ENCODE data around the gene MAP4K1.
"Not testable (repeated sequence)": the region's sequence is repeated elsewhere in the genome, so short reads cannot be mapped to it uniquely, and the experiment has no call there.

MAP4K1 gene

GRCh38 chr19:38618590-38619360 is 1.0 kb upstream of the MAP4K1 start, which contains the start of gene EIF3K:
EIF3K (plus strand) TSS chr19:38619188; CDS start chr19:38619269, 81 bp downstream.
- peak within 1 kb of the TSS; percentile 63 for H3K27ac ChIP-seq (ENCODE audit: low read depth, low read length, severe bottlenecking)
- peaks cover 32% of the 10 kb centered on the region for H3K36me3 ChIP-seq (ENCODE audit: control insufficient read depth, insufficient read depth, low read length)
- 4% methylated on average over 61 to 64 of the region's 64 CpGs for WGBS, 2 experiments (ENCODE audit: insufficient coverage in 2 of 2)
- H3K4me3 ChIP-seq (ENCODE audit: extremely low read depth, insufficient read depth, low read length, poor library complexity, severe bottlenecking): peak within 1 kb of the TSS; percentile 96
- peaks cover 7% of the 10 kb centered on the region for H3K4me1 ChIP-seq (ENCODE audit: control insufficient read depth, insufficient read depth, low read length, poor library complexity, severe bottlenecking)
- no peaks in the 10 kb centered on the region for H3K9me3 ChIP-seq (ENCODE audit: control insufficient read depth, low read length)

DNA sequence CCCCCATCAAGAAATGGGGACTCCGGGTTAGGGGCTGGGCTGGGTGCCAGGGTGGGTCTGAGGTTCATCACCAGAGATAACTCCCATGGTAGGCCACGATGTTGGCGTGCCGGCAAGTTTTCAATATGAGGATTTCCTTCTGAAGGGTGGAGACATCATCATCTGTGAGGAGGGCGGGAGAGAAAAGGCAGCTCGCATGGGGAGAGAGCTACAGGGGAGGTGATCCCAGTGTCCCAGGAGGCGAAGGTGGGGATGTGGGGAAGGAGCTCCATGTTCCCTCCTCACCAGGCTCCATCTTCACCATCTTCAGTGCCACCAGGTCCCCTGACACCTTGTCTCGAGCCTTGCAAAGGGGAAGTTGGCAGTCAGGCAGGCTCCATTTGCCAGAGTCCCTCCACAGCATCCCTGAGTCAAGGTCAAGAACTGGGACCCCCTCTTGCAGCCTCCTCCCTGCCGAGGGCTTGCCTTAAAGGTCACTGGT is 430 bp downstream of the MAP4K1 start:
- Histone ChIP-seq H3K36me3 (ENCODE audit: control insufficient read depth, insufficient read depth, low read length) (peaks cover 22% of the 10 kb centered on the region), H3K9me3 (ENCODE audit: control insufficient read depth, low read length) (no peaks in the 10 kb centered on the region), H3K27ac (ENCODE audit: low read depth, low read length, severe bottlenecking) (no peak overlapping the region), H3K4me3 (ENCODE audit: extremely low read depth, insufficient read depth, low read length, poor library complexity, severe bottlenecking) (no peak overlapping the region), H3K4me1 (ENCODE audit: control insufficient read depth, insufficient read depth, low read length, poor library complexity, severe bottlenecking) (peaks cover 7% of the 10 kb centered on the region)
- 99 to 100% methylated on average over 3 to 6 of the region's 9 CpGs for WGBS, 2 experiments (ENCODE audit: insufficient coverage in 2 of 2)

DNA sequence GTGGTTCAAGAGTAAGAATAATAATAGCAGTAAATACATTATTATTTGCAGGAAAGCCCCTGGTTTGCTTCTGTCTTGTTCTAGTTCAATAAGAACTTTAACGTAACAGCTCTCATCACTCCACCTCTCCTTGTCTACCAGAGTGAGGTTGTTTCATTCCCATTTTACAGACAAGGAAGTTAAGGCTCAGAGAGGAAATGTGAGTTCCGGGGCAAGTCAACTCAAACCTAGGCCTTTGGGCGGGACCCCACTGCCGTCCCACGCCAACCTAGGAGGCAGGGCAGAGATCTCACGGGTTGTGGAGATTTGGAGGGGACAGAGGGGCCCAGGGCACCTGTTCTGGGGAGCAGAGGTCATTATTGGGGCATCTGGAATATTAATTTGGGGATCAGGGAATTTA is 1.5 kb downstream of the MAP4K1 start:
- Histone ChIP-seq H3K9me3 (ENCODE audit: control insufficient read depth, low read length) (no peaks in the 10 kb centered on the region), H3K36me3 (ENCODE audit: control insufficient read depth, insufficient read depth, low read length) (peaks cover 11% of the 10 kb centered on the region), H3K4me3 (ENCODE audit: extremely low read depth, insufficient read depth, low read length, poor library complexity, severe bottlenecking) (no peak overlapping the region), H3K4me1 (ENCODE audit: control insufficient read depth, insufficient read depth, low read length, poor library complexity, severe bottlenecking) (peaks cover 7% of the 10 kb centered on the region), H3K27ac (ENCODE audit: low read depth, low read length, severe bottlenecking) (no peak overlapping the region)
- 95% methylated on average over 5 of the region's 6 CpGs; no CpG with 5 or more reads in 1 of the 2 experiments for WGBS, 2 experiments (ENCODE audit: insufficient coverage in 2 of 2)

- WGBS, 2 experiments (ENCODE audit: insufficient coverage in 2 of 2): 76 to 81% methylated on average over 7 of the region's 7 CpGs
- H3K27ac ChIP-seq (ENCODE audit: low read depth, low read length, severe bottlenecking): no peak overlapping the region
These were observed 2.7 kb downstream of the MAP4K1 start for GRCh38 chr19:38615007-38615581.

DNA sequence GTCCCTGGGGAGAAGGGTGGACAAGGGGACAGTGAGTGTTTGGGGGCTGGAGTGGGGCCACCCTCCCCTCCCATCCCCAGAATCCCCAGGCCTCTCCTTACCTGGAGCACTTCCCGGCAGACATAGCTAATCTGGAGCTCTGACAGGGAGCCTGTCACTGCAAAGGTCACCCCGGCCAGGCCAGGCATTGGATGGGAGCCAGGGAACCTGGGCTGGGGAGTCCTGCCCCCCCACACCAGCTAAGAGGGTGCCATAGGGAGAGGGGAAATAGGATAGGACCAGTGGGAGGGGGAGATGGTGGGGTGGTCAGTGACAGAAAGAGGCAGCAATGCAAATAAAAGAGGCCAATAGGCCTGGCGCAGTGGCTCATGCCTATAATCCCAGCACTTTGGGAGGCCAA is 3.5 kb downstream of the MAP4K1 start:
- Histone ChIP-seq H3K9me3 (ENCODE audit: control insufficient read depth, low read length) (no peaks in the 10 kb centered on the region), H3K4me3 (ENCODE audit: extremely low read depth, insufficient read depth, low read length, poor library complexity, severe bottlenecking) (no peak overlapping the region), H3K27ac (ENCODE audit: low read depth, low read length, severe bottlenecking) (no peak overlapping the region), H3K36me3 (ENCODE audit: control insufficient read depth, insufficient read depth, low read length) (no peaks in the 10 kb centered on the region), H3K4me1 (ENCODE audit: control insufficient read depth, insufficient read depth, low read length, poor library complexity, severe bottlenecking) (peaks cover 7% of the 10 kb centered on the region)
- WGBS, 2 experiments (ENCODE audit: insufficient coverage in 2 of 2): 100% methylated on average over 1 of the region's 3 CpGs; no CpG with 5 or more reads in 1 of the 2 experiments

More at GRCh38 chr19:38615007-38615581, 2.7 kb downstream of the MAP4K1 start:
- Histone ChIP-seq H3K4me3 (ENCODE audit: extremely low read depth, insufficient read depth, low read length, poor library complexity, severe bottlenecking) (no peak overlapping the region), H3K36me3 (ENCODE audit: control insufficient read depth, insufficient read depth, low read length) (no peaks in the 10 kb centered on the region), H3K4me1 (ENCODE audit: control insufficient read depth, insufficient read depth, low read length, poor library complexity, severe bottlenecking) (peaks cover 7% of the 10 kb centered on the region), H3K9me3 (ENCODE audit: control insufficient read depth, low read length) (no peaks in the 10 kb centered on the region)

DNA sequence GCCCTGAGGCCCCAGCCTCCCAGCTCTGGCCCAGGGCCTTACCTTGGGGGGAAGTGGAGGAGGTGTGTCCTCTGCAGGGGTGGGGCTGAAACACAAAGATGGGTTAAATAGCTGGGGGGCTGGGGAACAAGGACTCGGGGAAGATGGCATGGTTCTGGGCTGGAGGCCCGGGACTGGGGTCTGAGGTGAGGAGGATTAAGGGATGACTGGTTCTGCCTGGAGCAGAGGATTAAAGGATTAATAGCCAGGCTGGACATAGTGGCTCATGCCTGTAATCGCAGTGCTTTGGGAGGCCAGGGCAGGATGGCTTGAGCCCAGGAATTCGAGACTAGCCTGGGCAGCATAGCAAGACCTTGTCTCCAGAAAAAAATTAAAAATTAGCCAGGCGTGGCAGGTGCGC is 11.6 kb downstream of the MAP4K1 start:
- Histone ChIP-seq H3K9me3 (ENCODE audit: control insufficient read depth, low read length) (no peaks in the 10 kb centered on the region), H3K4me3 (ENCODE audit: extremely low read depth, insufficient read depth, low read length, poor library complexity, severe bottlenecking) (no peak overlapping the region), H3K36me3 (ENCODE audit: control insufficient read depth, insufficient read depth, low read length) (no peaks in the 10 kb centered on the region), H3K27ac (ENCODE audit: low read depth, low read length, severe bottlenecking) (no peak overlapping the region), H3K4me1 (ENCODE audit: control insufficient read depth, insufficient read depth, low read length, poor library complexity, severe bottlenecking) (no peaks in the 10 kb centered on the region)
- 84 to 92% methylated on average over 6 of the region's 6 CpGs for WGBS, 2 experiments (ENCODE audit: insufficient coverage in 2 of 2)

DNA sequence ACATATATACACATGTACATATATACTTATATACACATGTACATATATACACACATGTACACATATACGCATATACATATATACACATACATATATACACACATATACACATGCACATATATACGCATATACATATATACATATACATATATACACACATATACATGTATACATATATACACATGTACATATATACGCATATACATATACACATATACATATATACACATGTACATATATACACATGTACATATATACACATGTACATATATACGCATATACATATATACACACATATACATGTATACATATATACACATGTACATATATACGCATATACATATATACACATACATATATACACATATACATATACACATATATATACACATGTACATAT is 14.9 kb downstream of the MAP4K1 start:
- not testable (repeated sequence) for H3K27ac ChIP-seq (ENCODE audit: low read depth, low read length, severe bottlenecking); H3K36me3 ChIP-seq (ENCODE audit: control insufficient read depth, insufficient read depth, low read length)
- WGBS, 2 experiments (ENCODE audit: insufficient coverage in 2 of 2): 88 to 100% methylated on average over 2 of the region's 5 CpGs

DNA sequence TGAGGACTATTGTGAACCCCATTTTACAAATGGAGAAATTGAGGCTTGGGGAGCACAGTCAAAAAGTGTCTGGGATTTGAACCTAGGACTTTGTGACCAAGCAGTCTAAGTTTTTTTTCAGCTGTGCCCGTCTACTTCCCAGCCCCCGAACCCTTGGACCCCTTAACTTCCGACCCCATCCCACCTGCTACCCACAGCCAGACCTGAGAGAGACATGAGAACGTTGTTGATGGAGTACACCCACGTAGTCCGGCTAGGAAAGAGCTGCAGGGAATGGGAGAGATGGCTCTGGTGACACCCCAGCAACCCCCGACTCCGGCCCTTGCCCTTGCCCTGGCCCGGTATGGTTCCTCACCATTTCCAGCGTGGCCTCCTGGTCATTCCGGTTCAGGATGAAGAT is 18.0 kb downstream of the MAP4K1 start:
- H3K27ac ChIP-seq (ENCODE audit: low read depth, low read length, severe bottlenecking): no peak overlapping the region
- H3K9me3 ChIP-seq (ENCODE audit: control insufficient read depth, low read length): no peaks in the 10 kb centered on the region
- H3K4me1 ChIP-seq (ENCODE audit: control insufficient read depth, insufficient read depth, low read length, poor library complexity, severe bottlenecking): no peaks in the 10 kb centered on the region
- 83 to 91% methylated on average over 7 to 11 of the region's 11 CpGs for WGBS, 2 experiments (ENCODE audit: insufficient coverage in 2 of 2)
- no peaks in the 10 kb centered on the region for H3K36me3 ChIP-seq (ENCODE audit: control insufficient read depth, insufficient read depth, low read length)
- no peak overlapping the region for H3K4me3 ChIP-seq (ENCODE audit: extremely low read depth, insufficient read depth, low read length, poor library complexity, severe bottlenecking)

More for the DNA sequence above, 14.9 kb downstream of the MAP4K1 start:
- H3K4me3 ChIP-seq (ENCODE audit: extremely low read depth, insufficient read depth, low read length, poor library complexity, severe bottlenecking); H3K4me1 ChIP-seq (ENCODE audit: control insufficient read depth, insufficient read depth, low read length, poor library complexity, severe bottlenecking); H3K9me3 ChIP-seq (ENCODE audit: control insufficient read depth, low read length): not testable (repeated sequence)

DNA sequence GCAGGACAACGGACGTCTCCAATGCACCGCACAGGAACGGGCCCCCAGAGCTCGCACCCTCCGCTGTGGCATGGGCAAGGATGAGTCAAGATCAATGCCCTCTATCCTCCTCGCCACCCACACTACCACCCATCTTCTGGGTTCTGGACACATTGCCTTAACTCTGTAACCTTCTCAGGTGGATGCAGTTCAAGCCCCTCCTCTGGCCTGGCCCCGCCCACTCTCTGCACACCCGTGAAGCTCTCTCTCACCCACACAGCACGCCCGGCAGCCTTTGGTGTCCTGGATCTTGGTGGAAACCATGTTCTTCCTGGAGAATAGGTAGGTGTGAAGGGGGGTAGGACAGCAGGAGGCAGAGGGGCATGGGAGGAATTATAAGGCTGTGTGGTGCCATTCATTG is 20.7 kb downstream of the MAP4K1 start:
- H3K4me1 ChIP-seq (ENCODE audit: control insufficient read depth, insufficient read depth, low read length, poor library complexity, severe bottlenecking): no peaks in the 10 kb centered on the region
- no peak overlapping the region for H3K27ac ChIP-seq (ENCODE audit: low read depth, low read length, severe bottlenecking)
- H3K36me3 ChIP-seq (ENCODE audit: control insufficient read depth, insufficient read depth, low read length): no peaks in the 10 kb centered on the region
- 86 to 97% methylated on average over 6 to 11 of the region's 11 CpGs for WGBS, 2 experiments (ENCODE audit: insufficient coverage in 2 of 2)
- H3K4me3 ChIP-seq (ENCODE audit: extremely low read depth, insufficient read depth, low read length, poor library complexity, severe bottlenecking): no peak overlapping the region
- H3K9me3 ChIP-seq (ENCODE audit: control insufficient read depth, low read length): no peaks in the 10 kb centered on the region

DNA sequence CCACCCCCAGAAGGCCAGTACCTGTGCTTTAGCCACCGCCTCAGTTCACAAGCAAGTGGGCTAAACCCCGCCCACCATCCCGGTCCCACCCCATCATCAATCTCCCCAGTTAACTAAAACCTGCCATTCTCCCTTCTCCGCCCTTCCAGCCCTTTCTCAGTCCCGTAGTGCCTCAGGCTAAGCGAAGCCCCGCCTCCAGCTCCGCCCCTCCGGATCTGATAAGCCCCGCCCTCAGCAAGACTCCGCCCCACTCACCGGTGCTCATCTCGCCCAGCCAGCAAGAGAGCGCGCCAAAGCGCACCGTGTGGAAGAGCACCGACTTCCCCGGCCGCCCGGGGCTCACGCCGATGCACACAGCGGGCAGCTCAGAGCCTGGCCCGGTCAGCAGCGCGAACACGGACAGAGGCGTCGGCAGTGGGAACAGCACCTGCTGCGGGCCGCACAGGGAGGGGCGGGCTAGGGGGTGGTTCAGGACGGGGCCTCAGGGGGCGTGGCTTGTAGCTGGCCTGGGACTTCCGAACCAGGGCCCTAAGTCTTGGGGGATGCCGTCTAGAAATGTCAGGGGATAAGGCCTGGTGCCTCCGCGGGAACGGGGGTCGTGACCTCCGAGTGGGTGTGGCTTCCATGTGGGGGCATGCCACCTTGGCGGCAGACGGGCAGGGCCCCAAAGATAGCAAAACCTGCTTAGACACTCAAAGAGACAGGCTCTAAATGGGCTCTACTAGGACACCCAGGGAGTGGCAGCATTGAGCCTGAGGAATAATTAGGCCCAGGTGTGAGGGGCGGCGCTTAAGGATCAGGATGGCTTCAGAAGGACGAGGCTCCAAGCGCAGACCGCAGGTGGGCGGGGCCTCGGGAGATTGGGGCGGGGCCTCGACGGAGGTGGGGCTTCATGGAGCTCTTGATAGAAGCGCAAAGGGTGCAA is 21.4 kb downstream of the MAP4K1 start:
- no peaks in the 10 kb centered on the region for H3K36me3 ChIP-seq (ENCODE audit: control insufficient read depth, insufficient read depth, low read length)
- no peak overlapping the region for H3K27ac ChIP-seq (ENCODE audit: low read depth, low read length, severe bottlenecking)
- H3K9me3 ChIP-seq (ENCODE audit: control insufficient read depth, low read length): no peaks in the 10 kb centered on the region
- peak overlapping the region; percentile 21 for H3K4me3 ChIP-seq (ENCODE audit: extremely low read depth, insufficient read depth, low read length, poor library complexity, severe bottlenecking)
- H3K4me1 ChIP-seq (ENCODE audit: control insufficient read depth, insufficient read depth, low read length, poor library complexity, severe bottlenecking): no peaks in the 10 kb centered on the region
- WGBS, 2 experiments (ENCODE audit: insufficient coverage in 2 of 2): 7 to 9% methylated on average over 31 to 53 of the region's 55 CpGs
